ENCODE results near the gene PTPRN2.
"Not testable (repeated sequence)": the region's sequence is repeated elsewhere in the genome, so short reads cannot be mapped to it uniquely, and the experiment has no call there.

PTPRN2 gene

DNA sequence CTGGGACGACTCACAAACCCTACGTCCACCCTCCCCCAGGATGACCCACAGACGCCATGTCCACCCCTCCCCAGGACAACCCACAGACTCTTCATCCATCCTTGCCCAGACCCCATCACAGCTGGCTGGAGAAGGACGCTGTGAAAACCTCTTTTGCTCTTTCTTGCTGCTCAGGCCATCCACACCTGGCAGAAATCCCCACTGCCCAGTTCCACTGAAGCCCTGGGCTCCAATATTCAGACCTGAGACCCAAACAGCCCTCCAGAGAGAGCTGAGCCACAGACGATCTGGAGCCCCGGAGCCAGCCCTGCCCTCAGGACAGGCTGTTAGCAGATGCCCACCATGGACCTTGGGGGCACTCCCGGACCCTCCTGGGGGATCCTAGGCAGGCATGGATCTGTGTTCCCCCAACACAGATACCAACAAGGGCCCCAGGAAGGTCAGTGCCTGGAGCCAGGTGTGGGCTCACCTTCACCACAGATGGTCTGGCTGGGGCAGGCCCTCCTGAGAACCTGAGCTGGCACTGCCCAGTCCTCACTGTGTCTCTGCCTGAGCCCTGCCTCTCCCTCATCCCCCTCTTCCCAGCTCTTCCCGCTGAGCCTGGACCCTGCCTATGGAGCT is 226.2 kb downstream of the PTPRN2 start:
- no peak for DNase-seq

GRCh38 chr7:158358926-158359645 is 228.5 kb downstream of the PTPRN2 start:
- no peak for DNase-seq

GRCh38 chr7:158357898-158358821 is 229.5 kb downstream of the PTPRN2 start:
- DNase-seq = no peak

DNA sequence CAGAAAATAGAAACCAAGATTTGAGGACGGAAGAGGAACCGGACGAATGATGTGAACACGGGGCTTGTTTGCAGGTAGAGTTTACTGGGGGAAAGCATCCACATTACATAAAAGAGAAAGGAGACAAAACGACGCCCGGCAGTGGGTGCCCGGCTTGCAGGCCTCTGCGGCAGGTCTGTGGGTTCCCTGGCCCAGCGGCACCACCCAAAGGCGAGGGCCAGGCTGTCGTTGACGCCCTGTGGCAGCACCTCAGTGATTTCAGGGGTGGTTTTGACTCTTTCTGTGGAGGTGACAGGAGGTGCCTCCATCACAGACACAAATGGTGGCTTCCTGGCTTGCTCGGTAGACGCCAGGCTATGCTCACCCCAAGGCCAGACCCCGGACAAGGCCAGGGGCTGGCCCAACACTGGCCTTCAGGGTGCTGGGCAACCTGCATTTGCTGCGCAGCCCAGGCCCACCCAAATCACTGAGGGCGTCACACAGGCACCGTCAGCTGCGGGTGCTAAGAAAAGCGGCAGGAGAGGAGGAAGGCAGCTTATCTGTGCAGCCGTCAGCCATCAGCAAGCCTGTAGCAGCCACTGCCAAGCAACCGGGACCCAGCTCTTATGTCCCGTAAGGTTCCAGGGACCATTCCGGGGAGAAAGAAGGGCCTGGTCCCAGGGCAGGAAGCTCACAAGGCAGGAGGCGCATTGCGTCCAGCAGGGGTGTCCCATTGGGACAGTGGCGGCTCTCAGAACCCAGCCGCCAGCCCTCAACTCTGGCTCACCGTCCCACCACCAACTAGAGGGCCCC is 230.3 kb downstream of the PTPRN2 start:
- no peak for DNase-seq

DNA sequence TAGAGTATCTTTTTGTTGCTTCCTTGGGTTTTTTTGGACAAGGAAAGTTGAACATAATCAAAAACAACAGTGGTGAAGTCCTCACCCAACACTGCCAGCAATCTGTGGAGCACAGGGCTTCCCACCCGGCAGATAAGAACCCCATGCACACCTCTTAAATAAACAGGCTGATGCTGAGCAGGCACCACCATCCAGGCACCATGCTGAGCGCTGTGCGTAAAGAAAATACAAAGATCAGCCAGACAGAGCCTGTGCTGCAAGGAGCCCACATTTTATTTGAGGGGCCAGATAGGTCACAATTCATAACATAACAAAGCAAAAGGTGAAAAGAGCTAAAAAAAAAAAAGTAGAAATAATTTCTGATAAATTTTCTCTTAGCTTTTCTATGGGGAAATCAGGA is 231.2 kb downstream of the PTPRN2 start:
- DNase-seq = no peak

GRCh38 chr7:158355456-158356065 is 232.1 kb downstream of the PTPRN2 start:
- no peak for DNase-seq

DNA sequence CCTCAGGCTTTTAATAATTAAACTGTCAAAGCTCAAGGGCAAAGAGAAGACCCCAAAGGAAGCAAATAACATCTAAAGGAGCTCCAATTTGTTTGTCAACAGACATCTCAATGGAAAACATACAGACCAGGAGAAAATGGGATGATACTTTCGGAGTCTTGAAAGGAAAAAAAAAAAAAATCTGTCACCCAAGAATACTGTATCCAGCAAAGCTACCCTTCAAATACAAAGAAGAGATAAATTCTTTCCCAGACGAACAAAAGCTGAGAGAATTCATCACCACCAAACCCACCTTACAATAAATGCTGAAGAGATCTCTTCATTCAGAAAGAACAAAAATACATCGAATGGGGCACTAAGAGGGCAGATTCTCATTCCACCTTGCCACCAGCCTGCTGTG is 232.8 kb downstream of the PTPRN2 start:
- no peak for DNase-seq

DNA sequence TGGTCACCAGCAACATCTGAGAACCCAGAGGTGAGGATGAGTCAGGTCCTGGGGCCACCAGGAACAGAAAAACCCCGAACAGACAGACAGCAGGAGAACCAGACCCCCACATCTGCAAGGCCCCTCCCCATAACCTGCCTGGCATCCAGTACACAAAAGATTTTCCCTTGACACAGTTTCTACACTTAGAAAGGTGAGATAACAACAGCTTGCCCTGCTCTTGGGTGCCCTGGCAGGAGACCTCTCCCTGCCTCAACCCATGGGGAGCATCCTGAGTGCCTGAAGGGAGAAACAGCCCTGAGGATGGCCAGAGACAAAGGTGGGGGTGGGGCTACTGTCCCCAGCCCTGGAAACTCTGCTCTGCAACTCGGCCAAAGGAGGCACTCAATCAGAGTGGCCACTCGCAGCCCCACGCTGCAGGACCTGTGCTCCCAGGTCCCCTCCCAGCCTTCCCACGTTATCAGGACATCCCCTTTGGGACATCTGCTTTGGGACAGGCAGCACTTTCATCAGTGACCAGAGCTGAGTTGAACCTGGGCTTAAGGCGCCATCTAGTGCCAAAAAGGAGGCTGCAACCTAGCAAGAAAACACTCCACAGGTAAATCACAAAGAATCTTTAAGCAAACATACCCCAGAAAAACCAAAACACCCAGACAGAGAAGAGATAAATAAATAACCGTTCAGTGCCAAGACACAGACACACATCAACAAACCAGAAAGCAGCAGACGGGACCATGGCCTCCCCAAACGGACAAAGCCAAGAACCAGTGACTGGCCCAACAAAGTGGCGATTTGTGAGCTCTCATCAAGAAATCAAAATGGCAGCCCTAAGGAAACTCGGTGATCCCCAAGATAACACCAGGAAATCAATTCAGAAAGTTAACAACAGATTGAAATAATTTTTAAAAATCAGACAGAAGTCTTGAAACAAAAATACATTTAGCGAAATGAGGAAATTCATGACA is 233.7 kb downstream of the PTPRN2 start:
- DNase-seq = no peak

DNA sequence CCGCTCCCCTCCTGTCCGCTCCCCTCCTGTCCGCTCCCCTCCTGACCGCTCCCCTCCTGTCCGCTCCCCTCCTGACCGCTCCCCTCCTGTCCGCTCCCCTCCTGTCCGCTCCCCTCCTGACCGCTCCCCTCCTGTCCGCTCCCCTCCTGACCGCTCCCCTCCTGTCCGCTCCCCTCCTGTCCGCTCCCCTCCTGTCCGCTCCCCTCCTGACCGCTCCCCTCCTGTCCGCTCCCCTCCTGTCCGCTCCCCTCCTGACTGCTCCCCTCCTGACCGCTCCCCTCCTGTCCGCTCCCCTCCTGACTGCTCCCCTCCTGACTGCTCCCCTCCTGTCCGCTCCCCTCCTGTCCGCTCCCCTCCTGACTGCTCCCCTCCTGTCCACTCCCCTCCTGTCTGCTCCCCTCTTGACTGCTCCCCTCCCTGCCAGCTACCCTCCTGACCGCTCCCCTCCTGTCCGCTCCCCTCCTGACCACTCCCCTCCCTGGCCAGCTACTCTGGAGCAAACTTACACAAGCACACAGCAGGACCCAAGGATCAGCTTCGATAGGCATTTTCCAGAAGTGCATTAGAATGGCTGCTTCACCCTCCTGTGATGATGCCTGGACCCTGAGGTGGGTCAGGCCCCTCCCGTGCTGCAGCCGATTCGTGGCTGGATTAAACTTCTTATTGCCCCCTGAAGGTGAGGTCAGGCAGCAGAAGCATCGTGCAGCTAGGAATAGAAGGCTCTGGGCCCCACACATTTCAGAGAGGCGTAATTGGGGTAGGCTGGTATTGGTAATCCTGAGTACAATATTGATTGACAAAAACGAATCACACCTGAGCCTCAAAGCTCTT is 235.5 kb downstream of the PTPRN2 start:
- DNase-seq = not testable (repeated sequence)

DNA sequence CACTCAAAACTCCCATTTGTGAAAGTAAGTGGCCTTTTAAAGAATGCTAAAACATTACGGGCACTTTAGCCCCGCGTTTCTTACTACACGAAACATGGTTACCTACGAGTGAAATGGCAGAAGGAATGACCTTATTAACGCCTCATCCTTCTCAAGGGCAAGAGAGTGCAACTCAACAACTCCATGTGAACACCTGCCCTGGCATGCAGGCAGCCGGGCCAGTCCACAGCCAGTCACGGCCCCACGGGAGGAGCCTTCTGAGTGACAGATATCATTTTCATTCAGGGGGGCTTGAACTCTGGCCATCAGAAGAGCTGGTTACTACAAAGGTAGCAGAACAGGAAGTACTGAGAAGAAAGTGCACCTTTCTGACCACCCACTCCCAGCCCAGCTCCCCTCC is 236.1 kb downstream of the PTPRN2 start:
- no peak for DNase-seq

DNA sequence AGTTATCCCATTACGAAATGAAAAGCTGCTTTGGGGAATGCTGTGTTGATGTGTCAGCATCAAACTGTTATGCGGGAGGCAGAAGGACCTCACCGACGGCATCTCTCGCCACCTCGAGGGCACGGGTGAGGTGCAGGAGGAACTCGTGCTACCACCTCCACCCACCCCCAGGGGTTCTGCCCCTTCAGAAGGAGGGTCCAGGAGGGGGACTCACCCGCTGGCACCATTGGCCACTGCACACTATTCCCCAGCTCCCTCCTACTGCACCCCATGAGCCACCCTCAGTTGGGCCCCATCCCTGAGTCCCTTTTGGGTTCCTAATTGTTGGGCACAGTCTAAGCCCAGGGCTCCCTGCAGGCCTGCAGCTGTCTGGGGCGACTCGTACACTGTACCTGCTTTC is 236.6 kb downstream of the PTPRN2 start:
- no peak for DNase-seq

DNA sequence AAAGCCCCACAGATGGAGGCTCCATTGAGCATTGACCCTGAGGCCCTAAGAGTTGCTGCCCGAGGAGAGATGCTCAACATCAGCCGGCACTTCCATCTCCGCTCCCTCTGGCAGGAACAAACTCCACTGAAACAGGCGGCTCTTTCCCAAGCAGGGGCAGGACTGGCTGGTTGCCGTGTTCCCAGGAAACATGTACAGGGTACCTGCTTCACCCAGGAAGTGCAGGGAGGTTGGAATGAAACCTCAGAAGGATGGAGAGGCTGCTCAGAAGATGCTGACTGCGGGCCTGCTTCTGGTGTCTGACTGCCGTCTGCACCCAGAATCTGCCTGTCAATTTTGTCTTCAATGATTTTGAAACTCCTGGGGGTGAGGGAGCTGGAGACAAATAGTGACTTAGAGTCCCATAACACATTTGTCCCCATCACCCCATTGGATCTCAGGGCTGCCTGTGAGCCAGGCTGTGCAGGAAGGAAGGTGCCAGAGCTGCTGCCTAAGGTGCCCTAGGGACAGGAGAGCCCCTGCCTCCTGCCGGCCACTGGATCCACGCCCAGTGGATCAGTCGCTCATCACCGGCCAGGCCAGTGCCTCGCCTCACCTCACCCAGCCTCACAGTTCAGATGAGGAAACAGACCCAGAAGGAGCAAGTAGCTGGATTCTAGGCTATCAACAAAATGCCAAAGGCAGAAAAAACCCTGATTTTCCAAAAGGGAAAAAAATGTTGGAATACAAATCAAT is 237.3 kb downstream of the PTPRN2 start:
- no peak for DNase-seq

GRCh38 chr7:158348446-158348845 is 239.2 kb downstream of the PTPRN2 start:
- DNase-seq = no peak

DNA sequence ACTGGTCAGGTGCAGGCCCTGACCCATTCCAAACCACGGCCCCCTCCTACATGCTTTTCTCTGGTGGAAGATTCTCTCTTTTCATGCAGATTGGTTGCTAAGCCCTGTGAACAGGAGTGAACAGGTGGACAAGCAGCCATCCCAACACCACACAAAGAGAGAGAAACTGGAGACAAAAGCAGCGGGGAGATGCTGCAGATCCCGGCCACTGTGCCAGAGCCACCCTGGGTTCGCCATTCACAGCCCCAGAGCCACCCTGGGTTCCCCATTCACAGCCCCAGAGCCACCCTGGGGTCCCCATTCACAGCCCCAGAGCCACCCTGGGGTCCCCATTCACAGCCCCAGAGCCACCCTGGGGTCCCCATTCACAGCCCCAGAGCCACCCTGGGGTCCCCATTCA is 239.6 kb downstream of the PTPRN2 start:
- DNase-seq = not testable (repeated sequence)

DNA sequence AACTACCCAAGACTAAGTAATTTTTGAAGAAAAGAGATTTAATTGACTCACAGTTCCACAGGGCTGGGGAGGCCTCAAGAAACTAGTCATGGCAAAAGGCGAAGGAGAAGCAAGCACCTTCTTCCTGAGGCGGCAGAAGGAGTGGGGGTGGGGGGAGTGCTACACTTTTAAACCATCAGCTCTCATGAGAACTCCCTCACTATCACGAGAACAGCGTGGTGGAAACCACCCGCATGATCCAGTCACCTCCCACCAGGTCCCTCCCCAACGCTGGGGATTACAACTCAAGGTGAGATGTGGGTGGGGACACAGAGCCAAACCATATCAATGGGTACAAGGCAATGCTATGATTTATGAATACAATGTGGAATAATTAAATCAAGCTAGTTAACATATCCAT is 241.9 kb downstream of the PTPRN2 start:
- DNase-seq = no peak

- DNase-seq = no peak
Observed at GRCh38 chr7:158344706-158345300, 242.8 kb downstream of the PTPRN2 start.

- no peak for DNase-seq
Observed at GRCh38 chr7:158343936-158344455, 243.6 kb downstream of the PTPRN2 start.

DNA sequence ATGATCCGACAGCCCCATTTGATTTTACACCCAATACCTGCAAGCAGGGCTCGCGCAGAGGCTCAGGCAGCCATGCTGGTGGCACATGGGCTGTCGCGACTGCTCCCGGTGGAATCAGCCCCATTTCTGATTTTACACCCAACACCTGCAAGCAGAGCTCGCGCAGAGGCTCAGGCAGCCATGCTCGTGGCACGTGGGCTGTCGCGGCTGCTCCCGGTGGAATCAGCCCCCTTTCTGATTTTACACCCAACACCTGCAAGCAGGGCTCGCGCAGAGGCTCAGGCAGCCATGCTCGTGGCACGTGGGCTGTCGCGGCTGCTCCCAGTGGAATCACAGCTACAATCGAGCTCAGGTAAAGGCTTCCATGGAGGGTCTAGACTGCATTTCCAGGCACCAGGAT is 244.1 kb downstream of the PTPRN2 start:
- DNase-seq = no peak

GRCh38 chr7:158341097-158341496 is 246.5 kb downstream of the PTPRN2 start:
- not testable (repeated sequence) for DNase-seq

All from fibroblast of skin of abdomen (primary cell).